ENCODE data around the gene LGI2. TPM values are rescaled to one million over a fixed set of nuclear protein-coding genes. Genes with fewer than 3 reads are reported as not detected.
A peak's percentile ranks its signal among the peaks of the same experiment; 100 is the strongest.

LGI2 gene, protein sequence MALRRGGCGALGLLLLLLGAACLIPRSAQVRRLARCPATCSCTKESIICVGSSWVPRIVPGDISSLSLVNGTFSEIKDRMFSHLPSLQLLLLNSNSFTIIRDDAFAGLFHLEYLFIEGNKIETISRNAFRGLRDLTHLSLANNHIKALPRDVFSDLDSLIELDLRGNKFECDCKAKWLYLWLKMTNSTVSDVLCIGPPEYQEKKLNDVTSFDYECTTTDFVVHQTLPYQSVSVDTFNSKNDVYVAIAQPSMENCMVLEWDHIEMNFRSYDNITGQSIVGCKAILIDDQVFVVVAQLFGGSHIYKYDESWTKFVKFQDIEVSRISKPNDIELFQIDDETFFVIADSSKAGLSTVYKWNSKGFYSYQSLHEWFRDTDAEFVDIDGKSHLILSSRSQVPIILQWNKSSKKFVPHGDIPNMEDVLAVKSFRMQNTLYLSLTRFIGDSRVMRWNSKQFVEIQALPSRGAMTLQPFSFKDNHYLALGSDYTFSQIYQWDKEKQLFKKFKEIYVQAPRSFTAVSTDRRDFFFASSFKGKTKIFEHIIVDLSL
- total RNA-seq: under 1 TPM; 0.08 to 0.19 TPM
- under 1 TPM in 1 of 2 donors, not detected in 1; 0.05 TPM for polyA plus RNA-seq

DNA sequence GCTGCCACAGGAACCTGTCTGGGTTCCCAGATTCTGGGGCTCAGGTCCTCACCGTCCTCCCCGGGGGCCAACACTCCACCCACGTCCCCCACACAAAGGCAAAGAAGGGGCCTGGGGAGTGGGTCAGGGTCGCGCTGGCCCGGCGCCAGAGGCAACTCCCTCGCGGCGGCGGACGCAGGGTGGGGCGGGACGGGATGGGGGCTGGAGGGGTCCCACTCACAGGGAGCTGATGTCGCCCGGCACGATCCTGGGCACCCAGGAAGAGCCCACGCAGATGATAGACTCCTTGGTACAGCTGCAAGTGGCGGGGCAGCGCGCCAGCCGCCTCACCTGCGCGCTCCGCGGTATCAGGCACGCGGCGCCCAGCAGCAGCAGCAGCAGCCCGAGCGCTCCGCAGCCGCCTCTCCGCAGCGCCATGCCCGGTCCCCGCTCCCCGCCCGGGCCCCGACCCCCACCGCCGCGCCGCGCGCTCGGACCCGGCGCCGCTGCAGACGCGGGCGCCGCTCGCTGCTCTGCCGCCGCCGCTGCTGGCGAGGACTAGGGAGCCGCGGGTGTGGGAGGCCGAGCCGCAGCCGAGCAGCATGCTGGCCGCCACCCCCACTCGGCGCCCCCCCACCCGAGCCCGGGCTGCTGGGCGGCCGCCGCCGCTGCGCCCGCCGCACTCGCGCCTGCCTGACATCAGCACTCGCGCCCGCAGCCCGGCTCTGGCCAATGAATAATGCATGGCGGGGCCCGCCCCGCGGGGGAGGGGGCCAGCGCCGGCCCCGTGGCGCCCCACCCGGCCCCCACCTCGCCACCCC, at the start of gene LGI2:
LGI2 (minus strand) TSS at position 670 of the 800 bp plus-strand sequence; CDS start at position 417, 253 bp downstream.
- WGBS: 3% methylated on average over 92 of the region's 92 CpGs
- DNase-seq (ENCODE audit: low spot score): no peak
- no peaks in the 10 kb centered on the region for H3K9me3 ChIP-seq (ENCODE audit: control insufficient read depth in 4 of 4, low read length in 3 of 4)
- H3K4me3 ChIP-seq (ENCODE audit: low read depth in 1 of 3, low read length in 3 of 3): peak within 1 kb of the TSS in 1 of 3 donors; percentile 61
- no peaks in the 10 kb centered on the region for H3K36me3 ChIP-seq (ENCODE audit: control insufficient read depth in 4 of 4, insufficient read depth in 3 of 4, low read depth in 1 of 4, low read length in 3 of 4)
- H3K4me1 ChIP-seq (ENCODE audit: control insufficient read depth in 4 of 4, insufficient read depth in 4 of 4, low read length in 3 of 4): peaks cover 5 to 12% (median 6%) of the 10 kb centered on the region in 4 donors
- peaks cover 0 to 15% (median 8%) of the 10 kb centered on the region in 4 donors for H3K27me3 ChIP-seq (ENCODE audit: control insufficient read depth in 4 of 4, insufficient read depth in 4 of 4, low read length in 3 of 4)
- TF ChIP-seq NR2F2 (IDR thresholded peaks at IDR 0.05) (no peak), SP1 (IDR thresholded peaks at IDR 0.05) (no peak)
- no peak within 1 kb of the TSS for H3K9ac ChIP-seq (ENCODE audit: low read depth in 1 of 2, low read length in 2 of 2)
- no peak within 1 kb of the TSS for H3K27ac ChIP-seq (ENCODE audit: low read depth in 1 of 2, low read length in 2 of 2)

DNA sequence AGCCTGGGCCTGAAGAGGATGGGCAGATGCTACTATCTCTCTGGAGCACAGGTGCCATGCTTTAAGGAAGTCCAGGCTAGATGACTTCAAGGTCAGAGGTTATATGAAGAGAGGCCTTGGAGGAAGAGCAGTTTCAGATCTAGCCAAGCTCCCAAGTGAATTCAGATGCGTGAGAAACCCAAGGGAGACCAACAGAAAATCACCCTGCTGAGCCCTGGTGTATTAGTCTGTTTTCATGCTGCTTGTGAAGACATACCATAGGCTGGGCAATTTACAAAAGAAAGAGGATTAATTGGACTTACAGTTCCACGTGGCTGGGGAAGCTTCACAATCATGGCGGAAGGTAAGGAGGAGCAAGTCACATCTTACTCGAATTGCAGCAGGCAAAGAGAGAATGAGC, 47.8 kb upstream of the LGI2 start:
- no peaks in the 10 kb centered on the region for H3K4me1 ChIP-seq (ENCODE audit: control insufficient read depth in 4 of 4, insufficient read depth in 4 of 4, low read length in 3 of 4)
- no peak overlapping the region for H3K4me3 ChIP-seq (ENCODE audit: low read depth in 1 of 3, low read length in 3 of 3)
- no peaks in the 10 kb centered on the region for H3K9me3 ChIP-seq (ENCODE audit: control insufficient read depth in 4 of 4, low read length in 3 of 4)
- H3K9ac ChIP-seq (ENCODE audit: low read depth in 1 of 2, low read length in 2 of 2): no peak overlapping the region
- TF ChIP-seq, protein P1, sequence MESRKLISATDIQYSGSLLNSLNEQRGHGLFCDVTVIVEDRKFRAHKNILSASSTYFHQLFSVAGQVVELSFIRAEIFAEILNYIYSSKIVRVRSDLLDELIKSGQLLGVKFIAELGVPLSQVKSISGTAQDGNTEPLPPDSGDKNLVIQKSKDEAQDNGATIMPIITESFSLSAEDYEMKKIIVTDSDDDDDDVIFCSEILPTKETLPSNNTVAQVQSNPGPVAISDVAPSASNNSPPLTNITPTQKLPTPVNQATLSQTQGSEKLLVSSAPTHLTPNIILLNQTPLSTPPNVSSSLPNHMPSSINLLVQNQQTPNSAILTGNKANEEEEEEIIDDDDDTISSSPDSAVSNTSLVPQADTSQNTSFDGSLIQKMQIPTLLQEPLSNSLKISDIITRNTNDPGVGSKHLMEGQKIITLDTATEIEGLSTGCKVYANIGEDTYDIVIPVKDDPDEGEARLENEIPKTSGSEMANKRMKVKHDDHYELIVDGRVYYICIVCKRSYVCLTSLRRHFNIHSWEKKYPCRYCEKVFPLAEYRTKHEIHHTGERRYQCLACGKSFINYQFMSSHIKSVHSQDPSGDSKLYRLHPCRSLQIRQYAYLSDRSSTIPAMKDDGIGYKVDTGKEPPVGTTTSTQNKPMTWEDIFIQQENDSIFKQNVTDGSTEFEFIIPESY (IDR thresholded peaks at IDR 0.05): no peak
- no peak for TF ChIP-seq NR2F2 (IDR thresholded peaks at IDR 0.05)
- TF ChIP-seq HNF4A (conservative IDR thresholded peaks at IDR 0.05): no peak
- TF ChIP-seq RXRA (IDR thresholded peaks at IDR 0.05): no peak
- TF ChIP-seq HNF4G (IDR thresholded peaks at IDR 0.05): no peak
- no peak for TF ChIP-seq JUND (IDR thresholded peaks at IDR 0.05)
- no peak for TF ChIP-seq YY1 (IDR thresholded peaks at IDR 0.05)
- TF ChIP-seq, protein P2, sequence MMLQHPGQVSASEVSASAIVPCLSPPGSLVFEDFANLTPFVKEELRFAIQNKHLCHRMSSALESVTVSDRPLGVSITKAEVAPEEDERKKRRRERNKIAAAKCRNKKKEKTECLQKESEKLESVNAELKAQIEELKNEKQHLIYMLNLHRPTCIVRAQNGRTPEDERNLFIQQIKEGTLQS (IDR thresholded peaks at IDR 0.05): no peak
- TF ChIP-seq, protein P3, sequence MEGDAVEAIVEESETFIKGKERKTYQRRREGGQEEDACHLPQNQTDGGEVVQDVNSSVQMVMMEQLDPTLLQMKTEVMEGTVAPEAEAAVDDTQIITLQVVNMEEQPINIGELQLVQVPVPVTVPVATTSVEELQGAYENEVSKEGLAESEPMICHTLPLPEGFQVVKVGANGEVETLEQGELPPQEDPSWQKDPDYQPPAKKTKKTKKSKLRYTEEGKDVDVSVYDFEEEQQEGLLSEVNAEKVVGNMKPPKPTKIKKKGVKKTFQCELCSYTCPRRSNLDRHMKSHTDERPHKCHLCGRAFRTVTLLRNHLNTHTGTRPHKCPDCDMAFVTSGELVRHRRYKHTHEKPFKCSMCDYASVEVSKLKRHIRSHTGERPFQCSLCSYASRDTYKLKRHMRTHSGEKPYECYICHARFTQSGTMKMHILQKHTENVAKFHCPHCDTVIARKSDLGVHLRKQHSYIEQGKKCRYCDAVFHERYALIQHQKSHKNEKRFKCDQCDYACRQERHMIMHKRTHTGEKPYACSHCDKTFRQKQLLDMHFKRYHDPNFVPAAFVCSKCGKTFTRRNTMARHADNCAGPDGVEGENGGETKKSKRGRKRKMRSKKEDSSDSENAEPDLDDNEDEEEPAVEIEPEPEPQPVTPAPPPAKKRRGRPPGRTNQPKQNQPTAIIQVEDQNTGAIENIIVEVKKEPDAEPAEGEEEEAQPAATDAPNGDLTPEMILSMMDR (IDR thresholded peaks at IDR 0.05; ENCODE audit: low read depth, low read length, missing input control): no peak
- TF ChIP-seq, protein P4, sequence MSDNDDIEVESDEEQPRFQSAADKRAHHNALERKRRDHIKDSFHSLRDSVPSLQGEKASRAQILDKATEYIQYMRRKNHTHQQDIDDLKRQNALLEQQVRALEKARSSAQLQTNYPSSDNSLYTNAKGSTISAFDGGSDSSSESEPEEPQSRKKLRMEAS (IDR thresholded peaks at IDR 0.05): no peak
- TF ChIP-seq TAF1 (conservative IDR thresholded peaks at IDR 0.05): no peak
- TF ChIP-seq, protein P5, sequence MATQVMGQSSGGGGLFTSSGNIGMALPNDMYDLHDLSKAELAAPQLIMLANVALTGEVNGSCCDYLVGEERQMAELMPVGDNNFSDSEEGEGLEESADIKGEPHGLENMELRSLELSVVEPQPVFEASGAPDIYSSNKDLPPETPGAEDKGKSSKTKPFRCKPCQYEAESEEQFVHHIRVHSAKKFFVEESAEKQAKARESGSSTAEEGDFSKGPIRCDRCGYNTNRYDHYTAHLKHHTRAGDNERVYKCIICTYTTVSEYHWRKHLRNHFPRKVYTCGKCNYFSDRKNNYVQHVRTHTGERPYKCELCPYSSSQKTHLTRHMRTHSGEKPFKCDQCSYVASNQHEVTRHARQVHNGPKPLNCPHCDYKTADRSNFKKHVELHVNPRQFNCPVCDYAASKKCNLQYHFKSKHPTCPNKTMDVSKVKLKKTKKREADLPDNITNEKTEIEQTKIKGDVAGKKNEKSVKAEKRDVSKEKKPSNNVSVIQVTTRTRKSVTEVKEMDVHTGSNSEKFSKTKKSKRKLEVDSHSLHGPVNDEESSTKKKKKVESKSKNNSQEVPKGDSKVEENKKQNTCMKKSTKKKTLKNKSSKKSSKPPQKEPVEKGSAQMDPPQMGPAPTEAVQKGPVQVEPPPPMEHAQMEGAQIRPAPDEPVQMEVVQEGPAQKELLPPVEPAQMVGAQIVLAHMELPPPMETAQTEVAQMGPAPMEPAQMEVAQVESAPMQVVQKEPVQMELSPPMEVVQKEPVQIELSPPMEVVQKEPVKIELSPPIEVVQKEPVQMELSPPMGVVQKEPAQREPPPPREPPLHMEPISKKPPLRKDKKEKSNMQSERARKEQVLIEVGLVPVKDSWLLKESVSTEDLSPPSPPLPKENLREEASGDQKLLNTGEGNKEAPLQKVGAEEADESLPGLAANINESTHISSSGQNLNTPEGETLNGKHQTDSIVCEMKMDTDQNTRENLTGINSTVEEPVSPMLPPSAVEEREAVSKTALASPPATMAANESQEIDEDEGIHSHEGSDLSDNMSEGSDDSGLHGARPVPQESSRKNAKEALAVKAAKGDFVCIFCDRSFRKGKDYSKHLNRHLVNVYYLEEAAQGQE (IDR thresholded peaks at IDR 0.05): no peak
- no peak for TF ChIP-seq RAD21 (IDR thresholded peaks at IDR 0.05)
- TF ChIP-seq FOXA2 (IDR thresholded peaks at IDR 0.05): no peak
- no peak for TF ChIP-seq FOXA1 (IDR thresholded peaks at IDR 0.05)
- TF ChIP-seq EGR1 (IDR thresholded peaks at IDR 0.05; ENCODE audit: low read depth in 2 of 2): no peak
- TF ChIP-seq GABPA (IDR thresholded peaks at IDR 0.05 in 1 of 2, conservative IDR thresholded peaks at IDR 0.05 in 1 of 2): no peak
- H3K27me3 ChIP-seq (ENCODE audit: control insufficient read depth in 4 of 4, insufficient read depth in 4 of 4, low read length in 3 of 4): no peaks in the 10 kb centered on the region
- H3K36me3 ChIP-seq (ENCODE audit: control insufficient read depth in 4 of 4, insufficient read depth in 3 of 4, low read depth in 1 of 4, low read length in 3 of 4): no peaks in the 10 kb centered on the region
- WGBS: 86% methylated on average over 4 of the region's 4 CpGs
- H3K27ac ChIP-seq (ENCODE audit: low read depth in 1 of 2, low read length in 2 of 2): no peak overlapping the region
- DNase-seq (ENCODE audit: low spot score): no peak
